SK-MEL-5 (cell line): ENCODE measurements around the gene TOP1. TPM values are rescaled to one million over a fixed set of nuclear protein-coding genes. Genes with fewer than 3 reads are reported as not detected.

Experiments used
- DNase-seq: peaks from one replicate; pipeline ENCODE4 v3.0.0-alpha.2; 2016; ENCODE audit warnings: low read depth, low spot score
- in situ Hi-C: cut with HindIII; loops from 2 replicates; pipeline ENCODE4 v1.10.0; 2016; ENCODE audit warnings: low sequenced_read_pairs, high pct_unique_total_duplicates, low pct_unique_long_range_greater_than_20kb
- total RNA-seq: library from RNA; depleted of rRNA; stranded (reverse); fragments of >200 nt; shearing (Covaris generic); gene quantifications from 2 replicates; pipeline ENCODE4 v1.2.3, GENCODE V29; 2014

Gene TOP1
- total RNA-seq, 1 experiment from 2014 or later: 16.1 TPM

DNA sequence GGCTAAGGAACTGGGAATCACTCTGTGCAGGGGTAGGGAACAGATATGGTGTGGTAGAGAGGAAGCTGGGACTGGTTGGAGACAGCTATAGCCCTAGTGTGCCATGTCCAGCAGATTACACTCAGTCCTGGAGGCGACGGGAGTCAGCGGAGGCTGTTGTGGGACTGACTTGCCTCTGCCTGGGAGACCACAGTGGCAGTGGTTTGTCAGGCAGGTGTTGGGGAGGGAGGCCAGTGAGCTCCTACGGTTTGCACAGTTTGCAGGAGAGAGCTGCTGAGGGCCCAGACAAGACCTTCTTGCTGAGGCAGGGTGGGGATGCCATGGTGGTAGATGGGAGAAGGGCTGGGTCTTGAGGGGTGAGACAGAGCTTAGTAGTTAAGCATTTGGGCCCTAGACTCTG is 113.6 kb downstream of the TOP1 start:
- in situ Hi-C loops: no loop called here
- DNase-seq: no peak

DNA sequence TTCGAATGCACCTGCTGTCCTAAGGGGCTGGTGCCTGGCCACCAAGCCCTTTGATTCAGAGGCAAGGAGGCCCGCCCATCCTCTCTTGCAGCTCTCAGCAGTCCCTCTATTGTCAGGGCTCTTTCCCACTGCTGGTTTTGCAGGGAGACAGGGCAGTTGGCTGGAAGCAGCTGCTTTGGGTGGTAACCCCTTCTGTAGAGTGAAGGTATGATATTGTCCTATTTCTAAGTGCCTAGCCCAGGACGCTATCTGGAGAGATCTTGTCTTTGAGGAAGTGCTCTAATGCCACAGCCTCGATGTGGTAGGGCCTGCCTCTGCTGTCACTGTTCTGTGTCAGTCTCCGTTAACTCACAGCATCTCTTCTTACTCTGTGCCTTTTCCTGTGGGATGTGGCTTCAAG is 114.3 kb downstream of the TOP1 start:
- in situ Hi-C loops: no loop called here
- no peak for DNase-seq

DNA sequence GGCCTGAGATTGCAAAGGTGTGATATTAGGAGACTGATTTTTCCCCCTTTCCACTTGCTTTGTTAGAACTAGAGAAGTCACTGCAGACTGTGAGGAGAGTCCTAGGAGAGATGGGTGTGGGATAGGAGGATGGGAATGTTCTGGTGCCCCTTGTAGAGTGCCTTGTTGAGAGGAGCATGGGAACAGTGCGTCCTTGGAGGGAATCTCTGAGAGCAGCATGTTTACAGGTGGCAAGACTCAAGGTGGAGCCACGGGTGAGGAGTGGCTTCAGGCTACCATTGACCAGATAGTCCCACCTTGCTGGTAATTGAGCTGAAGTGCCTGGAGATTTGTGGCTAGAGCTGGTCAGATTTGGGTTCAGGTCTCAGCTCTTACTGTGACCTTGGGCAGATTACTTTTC is 114.7 kb downstream of the TOP1 start:
- no peak for DNase-seq
- in situ Hi-C loops: no loop called here

DNA sequence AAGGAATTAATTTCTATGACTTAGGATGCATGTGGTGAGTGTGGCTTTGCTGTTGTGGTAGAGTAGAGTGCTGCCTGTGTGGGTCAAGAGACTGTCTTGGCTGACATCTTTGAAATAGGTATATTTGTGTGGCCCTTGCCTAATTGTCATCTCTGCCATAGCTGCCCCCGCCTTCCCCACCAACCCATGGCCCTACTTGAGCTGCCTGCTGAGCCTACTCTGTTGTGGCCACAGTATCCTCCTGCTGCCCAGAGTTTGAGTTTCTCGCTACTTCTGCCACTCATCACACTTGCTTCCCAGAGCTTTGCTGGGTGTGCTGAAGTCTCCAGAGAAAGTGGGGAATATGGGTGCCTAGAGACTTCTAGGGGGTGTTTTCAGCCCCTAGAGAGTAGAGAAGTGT is 116.7 kb downstream of the TOP1 start:
- no peak for DNase-seq
- in situ Hi-C loops: no loop called here

DNA sequence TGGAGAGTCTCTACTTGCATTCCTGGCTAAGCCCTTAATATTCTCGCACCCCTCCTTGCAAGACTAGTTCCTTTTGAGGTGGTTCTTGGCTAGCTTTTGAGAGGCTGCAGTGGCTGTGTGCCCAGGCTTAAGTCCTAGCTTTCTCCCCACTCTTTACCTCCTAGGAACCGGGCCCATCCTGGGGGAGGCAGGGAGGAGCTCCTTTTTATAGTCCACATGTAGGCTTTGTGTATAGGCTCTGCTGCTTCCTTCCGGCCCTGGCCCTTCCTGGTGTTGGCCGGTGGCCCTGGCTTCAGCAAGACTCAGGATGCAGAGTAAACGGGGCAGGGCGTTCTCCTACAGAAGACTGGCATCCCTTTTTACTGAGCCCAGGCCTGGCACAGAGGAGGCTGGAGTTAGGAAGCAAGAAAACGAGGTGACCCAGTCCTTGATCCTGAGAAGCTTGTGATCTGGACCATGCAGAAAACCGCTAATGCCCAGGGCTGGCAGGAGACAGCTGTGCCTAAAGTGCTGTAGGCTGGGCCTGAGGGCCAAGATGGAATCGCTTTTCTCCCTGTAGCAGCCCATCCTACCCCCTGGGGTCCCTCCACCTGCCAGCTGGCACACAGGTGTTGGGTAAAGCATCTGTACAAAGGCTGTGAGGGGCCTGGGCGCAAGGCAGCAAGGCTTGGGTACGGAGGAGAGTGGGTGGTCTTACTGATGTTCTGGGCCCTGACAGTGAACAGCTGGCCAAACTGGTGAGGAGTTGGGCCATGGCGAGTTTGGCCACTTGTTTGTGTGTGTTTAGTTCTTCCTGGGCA is 117.4 kb downstream of the TOP1 start:
- DNase-seq: no peak
- in situ Hi-C loops: no loop called here

DNA sequence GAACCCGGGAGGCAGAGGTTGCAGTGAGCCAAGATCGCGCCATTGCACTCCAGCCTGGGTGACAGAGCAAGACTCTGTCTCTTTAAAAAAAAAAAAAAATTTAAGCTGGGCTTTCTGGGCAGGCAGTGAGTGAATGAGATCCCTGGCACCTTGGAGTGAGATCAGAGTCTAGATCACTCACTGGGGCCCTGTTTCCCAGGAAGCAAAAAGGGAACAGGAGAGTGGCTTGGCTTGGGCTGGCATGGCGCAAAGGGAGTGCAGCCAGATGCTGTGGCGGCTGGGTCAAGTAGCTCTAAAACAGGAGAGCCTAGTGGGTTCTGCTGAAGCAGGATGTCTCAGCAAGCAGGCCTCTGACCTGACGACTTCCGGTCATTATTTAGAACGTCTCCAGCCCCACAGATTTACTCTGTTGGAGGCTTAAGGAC is 119.2 kb downstream of the TOP1 start:
- no peak for DNase-seq
- in situ Hi-C loops: no loop called here

DNA sequence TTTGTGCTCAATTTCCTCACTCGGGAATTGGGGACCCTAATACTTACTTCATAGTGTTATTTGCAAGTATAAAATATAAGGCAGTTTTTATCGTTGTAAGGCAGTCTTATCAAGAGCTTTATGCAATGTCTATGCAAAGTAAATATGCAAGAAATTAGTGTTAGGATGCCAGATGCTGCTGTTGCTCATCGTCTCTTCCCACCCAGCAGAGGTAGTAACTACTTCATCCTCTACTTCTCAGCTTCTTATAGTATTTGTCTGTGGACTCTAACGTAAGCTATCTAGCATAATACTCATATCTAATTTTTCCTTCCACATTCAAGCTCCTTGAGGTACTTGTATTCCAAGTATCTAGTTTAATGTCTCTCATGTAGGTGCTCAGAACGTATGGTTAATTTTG is 120.3 kb downstream of the TOP1 start:
- no peak for DNase-seq
- in situ Hi-C loops: no loop called here

DNA sequence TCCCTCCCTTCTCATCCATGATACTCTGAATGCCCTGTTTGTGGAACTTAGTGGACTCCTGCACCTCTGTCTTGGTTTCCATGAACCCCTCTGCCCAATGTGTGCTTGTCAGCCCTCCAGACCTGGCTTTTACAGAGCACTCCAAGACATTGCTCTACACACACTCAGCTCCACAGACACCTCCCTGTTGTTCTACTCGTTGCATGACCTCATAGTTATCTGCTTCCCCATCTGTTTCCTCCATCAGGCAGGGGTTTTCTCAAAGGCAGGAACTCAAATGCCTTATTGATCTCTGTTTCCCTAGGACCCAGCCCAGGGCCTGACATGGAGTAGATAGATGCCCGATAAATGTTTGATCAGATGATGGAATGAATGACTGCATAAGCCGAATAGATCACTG is 122.0 kb downstream of the TOP1 start:
- in situ Hi-C loops: no loop called here
- no peak for DNase-seq

DNA sequence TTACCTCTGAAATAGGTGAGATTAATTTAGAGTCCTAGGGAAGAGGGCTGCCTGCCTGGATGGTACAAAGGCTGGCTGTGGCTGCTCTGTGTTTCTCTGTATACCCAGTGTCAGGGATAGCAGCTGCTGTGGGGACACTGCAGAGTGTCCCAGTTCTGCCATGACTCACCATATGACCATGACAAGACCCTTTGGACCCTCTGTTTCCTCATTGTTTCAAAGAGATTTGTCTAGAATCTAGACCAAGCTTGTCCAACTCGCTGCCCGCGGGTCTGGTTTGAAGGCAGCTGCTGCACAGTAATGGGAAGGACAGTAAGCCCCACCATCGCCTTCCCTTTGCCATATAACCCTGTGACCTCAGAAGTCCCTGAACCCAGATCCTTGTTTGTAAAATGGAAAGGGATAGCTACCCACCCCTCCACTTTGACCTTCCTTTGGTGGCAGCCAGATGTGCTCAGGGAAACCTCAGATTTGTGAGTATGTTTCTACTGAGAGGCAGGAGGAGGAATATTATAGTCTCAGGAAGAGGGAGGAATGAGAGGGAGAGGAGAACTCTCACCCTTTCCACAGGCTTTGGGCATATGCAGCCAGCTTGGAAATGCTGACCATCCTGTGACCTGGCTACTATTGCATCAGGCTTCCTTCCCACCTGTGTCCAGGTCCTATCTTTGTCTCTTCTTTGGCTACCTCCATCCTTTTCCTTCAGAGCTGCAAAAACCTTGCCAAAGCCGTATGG is 122.7 kb downstream of the TOP1 start:
- in situ Hi-C loops: no loop called here
- DNase-seq: no peak

DNA sequence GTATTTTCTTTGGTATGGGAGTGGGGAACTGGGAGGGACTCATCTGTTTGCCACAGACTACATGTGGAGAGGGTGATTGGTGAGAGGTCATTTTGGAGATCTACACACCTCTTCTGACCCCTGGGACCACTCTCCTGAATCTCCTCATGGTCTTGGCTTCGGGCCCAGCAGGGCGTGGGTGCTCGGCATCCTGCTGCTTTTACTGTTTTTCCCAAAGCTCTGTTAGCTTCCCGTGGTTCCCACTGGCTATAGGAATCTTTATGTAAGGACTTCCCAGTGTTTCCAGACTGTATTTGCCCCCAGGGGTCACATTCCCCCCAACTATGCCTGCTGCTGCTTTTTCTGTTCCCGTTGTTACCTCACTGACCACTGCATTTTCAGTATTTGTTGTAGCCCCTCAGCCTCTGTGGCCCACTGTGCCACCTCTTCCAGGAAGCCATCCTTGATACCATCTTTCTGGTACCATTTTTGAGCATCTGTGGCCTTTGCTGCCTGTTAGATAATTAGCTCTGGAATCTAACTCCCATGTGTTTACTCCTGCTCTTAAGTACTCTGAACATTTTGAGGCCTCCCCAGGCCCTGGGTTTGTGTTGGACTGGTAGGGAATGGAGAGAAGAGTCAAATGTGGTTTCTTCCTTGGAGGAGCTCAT is 123.6 kb downstream of the TOP1 start:
- in situ Hi-C loops: no loop called here
- DNase-seq: no peak

DNA sequence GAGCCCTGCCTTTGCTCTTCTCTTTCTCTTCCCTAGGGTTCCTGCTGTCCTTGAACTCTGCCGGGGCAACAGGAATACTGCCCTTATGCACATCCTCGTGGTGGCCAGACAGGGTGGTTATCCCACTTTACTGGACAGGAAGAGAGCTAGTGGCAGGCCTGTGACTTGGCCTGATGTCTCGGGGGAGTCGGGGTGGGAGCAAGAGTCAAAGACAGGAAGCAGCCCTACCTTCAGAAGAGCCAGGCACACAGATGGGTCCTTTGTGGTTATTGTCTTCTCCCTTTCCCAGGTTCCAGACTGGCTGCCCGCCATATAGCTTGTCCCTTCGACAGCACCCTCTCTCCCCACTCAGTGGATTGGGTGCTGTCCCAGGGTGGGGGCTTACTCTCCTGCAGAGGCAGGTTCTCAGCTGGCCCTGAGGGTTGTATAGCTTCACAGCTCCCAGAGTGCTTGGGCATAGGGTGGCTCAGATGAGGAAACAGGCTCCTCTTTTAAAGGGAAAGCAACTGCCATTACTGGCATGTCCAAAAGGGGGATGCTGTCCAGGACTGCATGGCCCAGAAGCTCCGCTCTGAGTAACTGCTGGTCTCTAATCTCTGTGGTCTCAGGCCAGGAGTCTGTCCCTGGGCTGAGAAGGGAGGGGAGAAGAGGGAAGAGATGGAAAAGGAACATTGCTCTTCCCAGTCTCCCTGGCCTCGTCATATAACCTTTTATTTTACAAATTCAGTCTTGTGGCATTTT is 126.0 kb downstream of the TOP1 start:
- DNase-seq: no peak
- in situ Hi-C loops: no loop called here

DNA sequence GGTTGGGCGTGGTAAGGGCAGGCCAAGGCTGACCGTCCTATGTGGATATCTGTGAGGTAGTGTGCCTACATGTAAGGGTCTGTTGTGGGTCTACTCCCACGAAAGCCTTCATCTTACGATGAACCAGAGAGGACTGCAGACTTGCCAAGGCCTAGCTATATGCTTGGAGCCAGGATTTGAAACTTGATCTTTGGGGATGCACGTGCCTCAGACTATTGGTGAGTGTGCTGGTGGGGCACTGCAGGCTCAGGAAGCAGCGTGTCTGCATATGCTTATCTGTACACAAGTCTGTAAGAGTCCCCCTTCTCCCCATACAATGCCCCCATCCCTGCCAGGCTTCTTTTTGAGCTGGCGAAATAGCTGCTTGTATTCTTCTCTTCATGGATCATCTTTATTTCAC is 126.6 kb downstream of the TOP1 start:
- DNase-seq: no peak
- in situ Hi-C loops: no loop called here

DNA sequence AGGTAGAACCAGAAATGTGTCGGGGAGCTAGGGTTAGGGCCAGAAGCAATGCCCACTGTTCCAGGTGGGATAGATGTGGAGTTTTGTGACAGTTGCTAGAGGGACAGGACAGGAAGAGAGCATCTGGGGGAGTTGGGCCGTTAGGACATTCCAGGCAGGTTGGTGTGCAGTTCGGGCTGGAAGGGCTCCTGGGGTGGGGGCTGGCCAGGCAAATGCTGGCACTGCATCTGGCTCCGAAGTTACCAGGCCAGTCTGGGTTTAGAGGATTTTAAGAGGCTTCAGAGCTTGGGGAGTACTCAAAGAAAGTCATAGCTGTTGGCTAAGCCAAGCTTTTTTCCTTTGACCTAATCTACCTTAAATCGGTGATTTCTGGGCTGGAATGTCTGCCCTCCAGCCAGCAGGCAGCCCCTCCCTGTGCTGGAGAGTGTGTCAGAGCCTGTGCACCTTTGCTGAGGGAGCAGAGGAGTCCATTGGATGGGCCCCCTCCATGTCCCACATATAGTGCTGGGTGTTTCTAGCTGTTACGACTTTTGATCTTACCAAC is 129.5 kb downstream of the TOP1 start:
- DNase-seq: no peak
- in situ Hi-C loops: no loop called here

DNA sequence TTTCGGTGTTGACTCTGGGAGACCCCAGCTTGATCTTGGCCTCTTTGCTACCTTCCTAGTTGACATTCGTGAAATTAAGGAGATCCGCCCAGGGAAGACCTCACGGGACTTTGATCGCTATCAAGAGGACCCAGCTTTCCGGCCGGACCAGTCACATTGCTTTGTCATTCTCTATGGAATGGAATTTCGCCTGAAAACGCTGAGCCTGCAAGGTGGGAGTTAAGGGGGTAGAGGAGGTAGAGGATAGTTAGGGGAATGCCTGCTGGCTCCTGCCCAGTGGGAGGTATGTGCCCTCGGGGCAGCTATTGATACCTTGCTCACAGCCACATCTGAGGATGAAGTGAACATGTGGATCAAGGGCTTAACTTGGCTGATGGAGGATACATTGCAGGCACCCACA is 130.9 kb downstream of the TOP1 start:
- DNase-seq: no peak
- in situ Hi-C loops: no loop called here

DNA sequence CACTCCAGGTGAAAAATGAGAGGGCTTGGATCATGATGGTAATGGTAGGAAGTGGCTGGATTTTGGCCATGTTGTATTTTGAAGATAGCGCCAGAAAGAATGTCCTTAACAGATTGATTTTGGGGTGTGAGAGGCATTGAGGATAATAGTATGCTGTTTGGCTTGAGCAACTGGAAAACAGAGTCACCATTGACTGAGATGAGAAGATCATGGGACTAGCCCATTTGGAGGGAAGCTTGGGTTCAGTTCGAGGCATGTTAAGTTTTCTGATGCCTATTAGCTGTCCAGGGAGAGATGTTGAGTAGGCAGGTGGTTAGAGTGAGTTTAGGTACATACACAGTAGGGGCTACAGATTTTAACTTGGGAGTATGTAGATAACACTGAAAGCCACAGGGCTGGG is 132.1 kb downstream of the TOP1 start:
- DNase-seq: no peak
- in situ Hi-C loops: no loop called here

DNA sequence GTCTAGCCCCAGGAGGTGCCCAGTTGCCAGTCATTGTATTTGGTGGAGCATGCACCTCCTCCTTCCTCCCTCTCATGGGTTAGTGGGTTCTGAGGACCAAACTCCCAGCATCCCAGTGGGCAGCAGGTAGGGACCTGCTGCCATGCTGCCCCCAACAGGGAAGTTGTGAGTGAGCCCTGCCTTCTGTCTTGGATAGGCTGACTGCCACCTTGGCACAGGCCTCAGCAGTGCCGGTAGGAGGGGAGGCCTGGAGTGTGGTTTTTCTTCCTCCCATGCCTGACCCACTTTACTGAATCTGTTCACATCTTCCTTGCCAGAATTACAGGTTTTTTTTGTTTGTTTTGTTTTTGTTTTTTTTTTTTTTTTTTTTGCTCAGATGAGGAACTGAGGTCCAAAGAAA is 133.3 kb downstream of the TOP1 start:
- in situ Hi-C loops: no loop called here
- no peak for DNase-seq

DNA sequence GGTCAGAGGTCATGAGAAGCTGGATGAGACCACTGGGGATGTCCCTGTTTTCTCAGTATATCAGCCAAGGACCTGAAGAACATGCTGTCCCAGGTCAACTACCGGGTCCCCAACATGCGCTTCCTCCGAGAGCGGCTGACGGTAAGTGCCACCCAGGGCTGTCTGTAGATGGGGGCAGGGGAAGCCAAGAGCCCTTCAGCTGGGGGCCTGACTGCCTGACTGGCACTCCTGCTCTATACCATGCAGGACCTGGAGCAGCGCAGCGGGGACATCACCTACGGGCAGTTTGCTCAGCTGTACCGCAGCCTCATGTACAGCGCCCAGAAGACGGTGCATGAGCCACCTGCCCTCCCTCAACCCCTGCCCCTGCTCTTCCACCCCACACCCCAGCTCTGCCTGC is 133.8 kb downstream of the TOP1 start:
- DNase-seq: no peak
- in situ Hi-C loops: no loop called here

DNA sequence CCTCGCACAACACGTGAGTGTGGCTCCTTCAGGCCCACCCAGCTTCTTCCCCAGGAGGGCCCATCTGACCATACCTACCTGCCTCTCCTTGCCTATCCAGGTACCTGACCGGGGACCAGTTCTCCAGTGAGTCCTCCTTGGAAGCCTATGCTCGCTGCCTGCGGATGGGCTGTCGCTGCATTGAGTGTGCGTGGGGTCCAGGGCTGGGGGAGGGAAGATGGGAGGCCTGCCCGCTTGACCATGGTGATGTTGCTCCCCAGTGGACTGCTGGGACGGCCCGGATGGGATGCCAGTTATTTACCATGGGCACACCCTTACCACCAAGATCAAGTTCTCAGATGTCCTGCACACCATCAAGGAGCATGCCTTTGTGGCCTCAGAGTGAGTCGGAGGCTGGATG is 135.2 kb downstream of the TOP1 start:
- DNase-seq: no peak
- in situ Hi-C loops: no loop called here
